Left hindlimb (tissue), 1 donor: Measurements from ENCODE around the gene SANBR.
A peak's percentile ranks its signal among the peaks of the same experiment; 100 is the strongest.
"Not testable (repeated sequence)": the region's sequence is repeated elsewhere in the genome, so short reads cannot be mapped to it uniquely, and the experiment has no call there.

ENCODE experiments used
- DNase-seq: peaks from one replicate; pipeline ENCODE4 v3.0.0-alpha.2; 2018

The SANBR gene

GRCh38 chr2:61065714-61066709 is at the start of gene SANBR:
SANBR (plus strand) TSS chr2:61065871; CDS start chr2:61070351, 4,480 bp downstream.
- peak; percentile 91 for DNase-seq

GRCh38 chr2:61015976-61016375 is 49.7 kb upstream of the SANBR start:
- DNase-seq, result no peak

DNA sequence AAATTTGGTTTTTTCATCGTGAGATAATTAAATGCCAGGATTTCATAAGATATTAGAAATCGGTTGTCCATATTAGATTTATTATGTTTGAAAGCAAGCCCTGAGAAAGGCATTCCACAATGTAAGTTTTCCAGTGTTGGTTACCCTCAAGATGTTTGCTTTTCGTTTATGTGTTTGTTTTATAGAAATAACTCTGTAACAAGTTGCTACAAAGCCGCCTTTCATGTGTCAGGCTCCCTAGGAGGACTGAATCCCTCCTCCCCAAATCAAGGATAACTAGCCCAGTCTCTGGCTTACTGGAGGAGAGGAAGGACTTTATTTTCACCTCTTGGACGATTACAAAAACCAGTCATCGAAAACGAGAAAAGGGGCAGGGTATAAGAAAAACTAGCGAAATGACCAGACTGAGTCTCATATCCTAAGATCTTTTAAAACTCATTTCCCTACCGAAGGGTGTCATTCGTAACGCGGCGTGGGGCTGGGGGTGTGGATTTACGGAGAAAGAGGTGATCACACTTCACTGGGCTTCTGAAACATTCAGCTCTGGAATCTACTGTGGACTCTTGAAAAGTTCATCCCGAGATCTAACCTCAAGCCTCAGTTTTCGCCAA is 49.2 kb upstream of the SANBR start:
- peak; percentile 29 for DNase-seq

DNA sequence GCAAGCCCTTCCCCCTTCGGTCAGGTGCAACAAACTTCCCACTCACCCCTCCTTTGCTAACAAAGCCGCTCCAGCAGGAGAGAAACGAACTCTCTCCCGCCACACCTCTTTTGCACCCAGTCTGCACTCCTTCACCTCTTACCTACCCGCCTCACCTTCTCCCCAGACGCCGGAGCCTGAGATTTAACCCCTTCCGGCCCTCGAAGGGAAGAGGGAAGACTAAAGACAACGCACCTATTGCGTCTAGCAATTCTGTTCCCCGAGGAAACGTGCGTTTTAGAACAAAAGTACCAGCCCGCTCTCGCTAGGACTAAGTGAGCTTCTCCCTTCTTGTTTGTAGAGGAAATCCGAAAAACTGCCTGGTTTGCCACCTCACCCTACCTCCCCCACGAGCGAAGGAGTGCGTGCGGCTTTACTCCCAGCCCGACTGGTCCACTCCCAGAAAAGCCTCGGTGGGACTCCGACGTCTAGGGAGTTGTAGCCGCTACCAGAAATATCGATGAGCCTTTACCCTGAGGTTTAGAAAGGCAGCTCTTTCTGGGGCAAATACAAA is 48.6 kb upstream of the SANBR start:
- DNase-seq, result peak; percentile 82

DNA sequence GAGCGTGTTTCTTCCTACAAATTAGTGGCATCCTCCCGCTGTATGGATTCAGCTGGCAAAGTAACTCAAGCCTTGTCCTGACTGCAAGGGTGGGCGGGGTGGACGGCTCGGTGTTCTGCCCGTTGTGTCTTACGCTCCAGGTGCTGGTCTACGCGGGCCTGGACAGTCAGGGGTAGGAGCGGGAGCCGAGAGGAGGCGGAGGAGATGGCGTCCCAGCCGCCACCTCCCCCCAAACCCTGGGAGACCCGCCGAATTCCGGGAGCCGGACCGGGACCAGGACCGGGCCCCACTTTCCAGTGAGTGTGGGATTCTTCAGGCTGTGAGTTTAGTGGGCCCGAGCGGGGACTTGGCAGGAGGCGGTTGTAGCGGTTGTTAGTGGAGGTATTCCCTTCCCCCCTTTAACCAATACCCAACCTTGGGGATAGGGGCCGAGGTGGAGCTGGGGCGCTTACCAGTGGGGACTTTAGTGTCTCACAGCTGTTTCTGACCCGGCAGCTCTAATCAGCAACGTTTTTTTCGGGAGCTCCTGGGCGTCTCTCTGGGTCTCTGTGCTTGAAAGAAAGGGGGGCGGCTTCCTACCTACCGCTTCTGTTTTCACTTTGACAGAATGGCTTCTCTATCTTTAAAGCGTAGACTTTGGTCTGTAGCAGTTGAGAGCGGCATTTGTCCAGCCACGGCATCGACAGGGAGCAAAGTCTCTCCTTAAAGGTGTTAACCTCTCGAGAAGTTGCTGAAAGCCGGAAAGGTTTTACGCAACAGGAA is 47.9 kb upstream of the SANBR start, which contains the start of the genes PEX13 and PUS10:
PEX13 (plus strand) TSS at position 165 of the 762 bp plus-strand sequence; CDS start at position 205, 40 bp downstream.
PUS10 (minus strand) TSS at position 700 of the 762 bp plus-strand sequence. CDS start 6,365 bp downstream, outside the sequence.
- DNase-seq, result peak; percentile 86

DNA sequence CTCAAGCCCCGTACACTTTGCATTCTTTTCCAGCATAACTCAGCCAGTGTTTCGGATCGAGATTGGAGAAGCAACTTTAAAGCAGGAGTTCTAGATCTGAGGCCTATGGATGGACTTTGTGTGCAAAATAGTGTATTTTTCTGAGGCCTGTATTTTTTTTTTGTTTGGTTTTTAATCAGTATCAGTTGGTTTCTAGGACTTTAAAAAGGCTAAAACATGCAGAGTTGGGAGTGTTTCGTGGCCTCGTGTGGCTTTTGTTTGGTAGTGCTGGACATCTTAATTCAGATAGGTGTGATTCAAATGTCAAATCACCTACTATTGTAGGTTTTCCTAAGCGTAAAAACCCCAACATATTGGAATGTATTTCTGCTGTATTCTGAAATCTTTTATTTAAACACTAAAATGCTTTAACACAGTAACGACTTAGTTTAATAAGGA is 47.3 kb upstream of the SANBR start:
- DNase-seq, result no peak

- no peak for DNase-seq
These were observed 46.9 kb upstream of the SANBR start for GRCh38 chr2:61018798-61019197.

- DNase-seq, result no peak
These were observed 44.4 kb upstream of the SANBR start for GRCh38 chr2:61021228-61021660.

DNA sequence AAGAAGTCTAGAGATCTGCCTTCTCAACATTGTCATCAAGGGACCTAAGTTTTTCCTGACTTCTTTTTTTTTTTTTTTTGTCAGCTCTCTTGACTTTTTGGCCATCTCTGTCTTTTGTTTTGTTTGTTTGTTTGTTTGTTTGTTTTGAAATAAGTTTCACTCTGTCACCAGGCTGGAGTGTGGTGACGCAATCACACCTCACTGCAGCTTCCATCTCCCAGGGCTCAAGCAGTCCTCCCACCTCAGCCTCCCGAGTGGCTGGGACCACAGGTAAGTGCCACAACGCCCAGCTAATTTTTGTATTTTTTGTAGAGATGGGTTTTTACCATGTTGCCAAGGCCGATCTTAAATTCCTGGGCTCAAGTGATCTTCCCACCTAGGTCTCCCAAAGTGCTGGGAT is 42.0 kb upstream of the SANBR start:
- DNase-seq, result no peak

- DNase-seq, result no peak
These were observed 36.1 kb upstream of the SANBR start for GRCh38 chr2:61029533-61029932.

DNA sequence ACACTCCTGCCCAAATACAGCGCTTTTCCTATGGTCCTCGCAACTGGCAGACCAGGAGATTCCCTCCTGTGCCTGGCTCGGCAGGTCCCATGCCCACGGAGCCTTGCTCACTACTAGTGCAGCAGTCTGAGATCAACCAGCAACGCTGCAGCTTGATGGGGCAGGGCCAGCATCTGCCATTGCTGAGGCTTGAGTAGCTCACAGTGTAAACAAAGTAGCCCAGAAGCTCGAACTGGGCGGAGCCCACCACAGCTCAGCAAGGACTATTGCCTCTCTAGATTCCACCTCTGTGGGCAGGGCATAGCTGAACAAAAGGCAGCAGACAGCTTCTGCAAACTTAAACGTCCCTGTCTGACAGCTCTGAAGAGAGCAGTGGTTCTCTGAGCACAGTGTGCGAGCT is 31.1 kb upstream of the SANBR start:
- DNase-seq, result not testable (repeated sequence)

DNA sequence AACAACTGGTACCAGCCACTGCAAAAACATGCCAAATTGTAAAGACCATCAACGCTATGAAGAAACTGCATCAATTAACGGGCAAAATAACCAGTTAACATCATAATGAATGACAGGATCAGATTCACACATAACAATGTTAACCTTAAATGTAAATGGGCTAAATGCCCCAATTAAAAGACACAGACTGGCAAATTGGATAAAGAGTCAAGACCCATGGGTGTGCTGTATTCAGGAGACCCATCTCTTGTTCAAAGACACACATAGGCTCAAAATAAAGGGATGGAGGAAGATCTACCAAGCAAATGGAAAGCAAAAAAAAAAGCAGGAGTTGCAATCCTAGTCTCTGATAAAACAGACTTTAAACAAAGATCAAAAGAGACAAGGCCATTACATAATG is 29.0 kb upstream of the SANBR start:
- not testable (repeated sequence) for DNase-seq

DNA sequence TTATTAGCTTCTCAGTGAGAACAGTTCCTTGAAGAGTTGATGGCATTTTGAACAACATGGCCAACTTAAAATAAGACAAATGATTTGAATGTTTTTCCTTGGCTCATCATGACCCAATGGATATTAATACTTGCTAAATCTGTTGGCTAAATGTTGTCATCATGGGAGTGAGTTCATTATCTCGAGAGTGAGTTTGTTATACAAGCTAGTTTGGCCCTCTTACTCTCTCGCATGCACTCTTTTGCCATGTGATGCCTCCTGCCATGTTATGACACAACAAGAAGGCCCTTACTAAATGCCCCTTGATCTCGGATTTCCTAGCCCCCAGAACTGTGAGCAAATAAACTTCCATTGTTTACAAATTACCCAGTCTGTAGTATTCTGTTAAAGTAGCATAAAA is 22.9 kb upstream of the SANBR start:
- no peak for DNase-seq

DNA sequence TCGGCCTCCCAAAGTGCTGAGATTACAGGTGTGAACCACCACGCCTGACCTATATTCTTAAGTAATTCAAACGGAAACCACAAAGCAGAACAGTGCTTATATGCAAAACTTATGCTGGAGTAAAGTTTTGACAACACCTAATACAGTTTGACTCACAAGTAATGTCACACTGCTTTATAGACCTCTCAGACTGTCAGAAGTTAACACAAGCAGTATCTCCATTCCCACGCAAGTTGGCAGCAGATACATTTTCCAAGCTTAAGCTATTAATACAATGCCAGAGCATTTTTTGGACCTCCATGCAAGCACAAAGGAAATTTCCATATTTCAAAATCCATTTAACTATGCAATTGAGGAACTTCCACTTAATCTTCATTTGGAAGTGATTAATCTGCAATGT is 21.0 kb upstream of the SANBR start:
- DNase-seq, result no peak

- no peak for DNase-seq
These were observed 20.4 kb upstream of the SANBR start for GRCh38 chr2:61045226-61045625.

GRCh38 chr2:61045999-61046398 is 19.7 kb upstream of the SANBR start:
- DNase-seq, result no peak

DNA sequence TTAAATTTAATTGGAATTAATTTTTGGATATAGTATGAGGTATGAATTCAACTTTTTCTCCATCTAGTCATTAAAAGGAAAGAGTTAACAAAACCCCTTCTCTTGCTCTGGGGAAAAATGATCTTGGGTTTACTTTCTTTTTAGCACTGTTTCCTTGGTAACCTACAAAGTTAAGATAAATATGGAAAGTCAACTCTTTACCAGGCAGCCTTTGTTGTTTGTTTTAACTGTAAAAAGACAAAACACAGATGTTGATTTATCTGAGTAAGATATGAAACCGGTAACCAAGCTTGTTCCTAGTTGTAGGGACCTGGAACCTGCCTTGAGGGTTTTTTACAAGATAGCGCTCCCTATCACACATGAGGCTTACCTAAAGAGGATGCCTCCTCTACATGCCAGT is 10.1 kb upstream of the SANBR start:
- DNase-seq, result no peak

GRCh38 chr2:61057562-61057961 is 8.1 kb upstream of the SANBR start:
- no peak for DNase-seq

DNA sequence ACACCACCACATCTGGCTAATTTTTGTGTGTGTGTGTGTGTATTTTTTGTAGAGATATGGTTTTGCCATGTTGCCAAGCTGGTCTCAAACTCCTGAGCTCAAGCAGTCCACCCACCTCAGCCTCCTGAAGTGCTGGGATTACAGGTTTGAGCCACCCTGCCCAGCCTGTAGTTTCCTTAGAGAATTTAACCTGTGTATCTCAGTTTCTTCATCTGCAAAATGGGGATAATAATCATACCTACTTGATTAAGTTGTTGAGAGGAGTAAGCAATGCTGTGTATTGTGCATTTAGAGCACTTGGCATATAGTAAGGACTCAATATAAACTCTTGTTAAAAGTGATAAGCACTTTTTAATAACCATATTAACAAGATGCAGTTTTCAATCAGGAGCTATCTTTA is 6.3 kb upstream of the SANBR start:
- DNase-seq, result no peak

GRCh38 chr2:61074100-61074499 is 8.4 kb downstream of the SANBR start:
- DNase-seq, result no peak

- no peak for DNase-seq
These were observed 20.2 kb downstream of the SANBR start for GRCh38 chr2:61085883-61086282.

GRCh38 chr2:61089797-61090196 is 24.1 kb downstream of the SANBR start:
- no peak for DNase-seq
